ENCODE data around the gene OPA3.

OPA3 gene

GRCh38 chr19:45505996-45506245, 78.7 kb downstream of the OPA3 start:
- DNase-seq (no peak), ATAC-seq (ENCODE audit: insufficient read depth, low read depth) (no peak)
- H3K79me2 ChIP-seq (ENCODE audit: insufficient read depth, low read length), result peaks cover 19% of the 10 kb centered on the region
- no peaks in the 10 kb centered on the region for H3K27me3 ChIP-seq (ENCODE audit: insufficient read depth, low read length, poor library complexity)
- H3K27ac ChIP-seq (ENCODE audit: low read length), result peak overlapping the region; percentile 72
- peaks cover 27% of the 10 kb centered on the region for H3K4me1 ChIP-seq (ENCODE audit: insufficient read depth, low read length)
- H3K9ac ChIP-seq (ENCODE audit: low read depth, low read length), result peak overlapping the region; percentile 90
- H4K20me1 ChIP-seq (ENCODE audit: insufficient read depth, low read length), result peaks cover 18% of the 10 kb centered on the region; the same call in 1 of the 2 replicates
- no peaks in the 10 kb centered on the region for H3K9me3 ChIP-seq (ENCODE audit: insufficient read depth, low read length, severe bottlenecking)
- peak overlapping the region; percentile 99 for H3K4me2 ChIP-seq (ENCODE audit: insufficient read depth, low read length)
- TF ChIP-seq EZH2 (IDR thresholded peaks at IDR 0.05; ENCODE audit: borderline replicate concordance, low read depth, low read length, severe bottlenecking) (no peak), CTCF (IDR thresholded peaks at IDR 0.05; ENCODE audit: borderline replicate concordance, extremely low read depth, low read length, poor library complexity, severe bottlenecking) (no peak)
- peak overlapping the region; percentile 81 for H2AFZ ChIP-seq (ENCODE audit: low read depth, low read length)
- peak overlapping the region; percentile 94 to 97; a peak in 3 of 4 replicates for H3K4me3 ChIP-seq (ENCODE audit: low read depth in 1 of 2, low read length in 2 of 2)
- no peaks in the 10 kb centered on the region for H3K36me3 ChIP-seq (ENCODE audit: insufficient read depth, low read length)

- no peak for TF ChIP-seq CTCF (IDR thresholded peaks at IDR 0.05; ENCODE audit: borderline replicate concordance, extremely low read depth, low read length, poor library complexity, severe bottlenecking)
- TF ChIP-seq EZH2 (IDR thresholded peaks at IDR 0.05; ENCODE audit: borderline replicate concordance, low read depth, low read length, severe bottlenecking), result no peak
- ATAC-seq (ENCODE audit: insufficient read depth, low read depth), result no peak
- Histone ChIP-seq H3K4me3 (ENCODE audit: low read depth in 1 of 2, low read length in 2 of 2) (no peak overlapping the region), H3K9ac (ENCODE audit: low read depth, low read length) (no peak overlapping the region; the same call in 1 of the 2 replicates), H4K20me1 (ENCODE audit: insufficient read depth, low read length) (peaks cover 17% of the 10 kb centered on the region; the same call in 1 of the 2 replicates), H3K27me3 (ENCODE audit: insufficient read depth, low read length, poor library complexity) (no peaks in the 10 kb centered on the region), H3K79me2 (ENCODE audit: insufficient read depth, low read length) (peaks cover 18% of the 10 kb centered on the region), H3K36me3 (ENCODE audit: insufficient read depth, low read length) (no peaks in the 10 kb centered on the region), H3K4me2 (ENCODE audit: insufficient read depth, low read length) (peak overlapping the region; percentile 99; the same call in 1 of the 2 replicates), H3K9me3 (ENCODE audit: insufficient read depth, low read length, severe bottlenecking) (no peaks in the 10 kb centered on the region), H3K4me1 (ENCODE audit: insufficient read depth, low read length) (peaks cover 27% of the 10 kb centered on the region), H2AFZ (ENCODE audit: low read depth, low read length) (no peak overlapping the region), H3K27ac (ENCODE audit: low read length) (no peak overlapping the region)
- DNase-seq, result no peak
These were observed 79.2 kb downstream of the OPA3 start for GRCh38 chr19:45505151-45505995.

- Histone ChIP-seq H3K27ac (ENCODE audit: low read length) (no peak overlapping the region), H3K36me3 (ENCODE audit: insufficient read depth, low read length) (no peaks in the 10 kb centered on the region), H3K4me2 (ENCODE audit: insufficient read depth, low read length) (no peak overlapping the region), H3K4me3 (ENCODE audit: low read depth in 1 of 2, low read length in 2 of 2) (no peak overlapping the region), H2AFZ (ENCODE audit: low read depth, low read length) (no peak overlapping the region), H3K27me3 (ENCODE audit: insufficient read depth, low read length, poor library complexity) (no peaks in the 10 kb centered on the region), H3K79me2 (ENCODE audit: insufficient read depth, low read length) (peaks cover 16% of the 10 kb centered on the region), H3K9me3 (ENCODE audit: insufficient read depth, low read length, severe bottlenecking) (no peaks in the 10 kb centered on the region), H3K9ac (ENCODE audit: low read depth, low read length) (no peak overlapping the region), H4K20me1 (ENCODE audit: insufficient read depth, low read length) (peaks cover 10% of the 10 kb centered on the region; the same call in 1 of the 2 replicates), H3K4me1 (ENCODE audit: insufficient read depth, low read length) (peaks cover 19% of the 10 kb centered on the region)
- no peak for ATAC-seq (ENCODE audit: insufficient read depth, low read depth)
- DNase-seq, result no peak
- no peak for TF ChIP-seq CTCF (IDR thresholded peaks at IDR 0.05; ENCODE audit: borderline replicate concordance, extremely low read depth, low read length, poor library complexity, severe bottlenecking)
- no peak for TF ChIP-seq EZH2 (IDR thresholded peaks at IDR 0.05; ENCODE audit: borderline replicate concordance, low read depth, low read length, severe bottlenecking)
These were observed 80.7 kb downstream of the OPA3 start for GRCh38 chr19:45503909-45504308.

Measured in DND-41 (cell line).